Lower lobe of right lung (tissue), 2 donors: ENCODE results near the gene TSPAN12. TPM values are rescaled to one million over a fixed set of nuclear protein-coding genes. Genes with fewer than 3 reads are reported as not detected.

Source experiments
- ATAC-seq, 2 donors: fragments of 200-7000 bp; cut with Tn5 transposase; one replicate each; pipeline ENCODE4 v1.9.1; 2020 to 2022; ENCODE audit warnings: mild to moderate bottlenecking in 2 of 2, moderate library complexity in 2 of 2
- DNase-seq: peaks from one replicate; pipeline ENCODE4 v3.0.0-alpha.2; 2020
- H3K27ac ChIP-seq: fragments of 200-600 bp; one replicate; pipeline ENCODE4 v1.8.0; 2022
- H3K27me3 ChIP-seq: fragments of 200-600 bp; one replicate; pipeline ENCODE4 v1.8.0; 2022; ENCODE audit warnings: low read depth
- H3K36me3 ChIP-seq: fragments of 200-600 bp; one replicate; pipeline ENCODE4 v1.8.0; 2022; ENCODE audit warnings: mild to moderate bottlenecking
- H3K4me1 ChIP-seq: fragments of 200-600 bp; one replicate; pipeline ENCODE4 v1.8.0; 2022
- H3K4me3 ChIP-seq: fragments of 200-600 bp; one replicate; pipeline ENCODE4 v1.8.0; 2022; ENCODE audit warnings: mild to moderate bottlenecking
- H3K9me3 ChIP-seq: fragments of 200-600 bp; one replicate; pipeline ENCODE4 v1.8.0; 2022
- CTCF ChIP-seq: fragments of 200-600 bp; IDR thresholded peaks from one replicate; pipeline ENCODE4 v1.8.0; 2022; ENCODE audit warnings: antibody characterized with exemption, mild to moderate bottlenecking
- intact Hi-C: fragments of 100-400 bp; cut with DNase I; formaldehyde crosslinking; loops from one replicate; pipeline ENCODE4 v1.11.0; 2022
- total RNA-seq: library from RNA; stranded (reverse); fragmentation: NEBNext Ultra II Directional; extraction: Animal tissue kit (Norgen Biotek cat#: 25700); gene quantifications from one replicate; pipeline ENCODE4 v1.2.1, GENCODE V29; 2021
- donor health status: DM: no; HTN: yes; CAD: no; lungs with severe emphysema.

The TSPAN12 gene
- total RNA-seq, 1 donor from 2014 or later, result 43.6 TPM

- ATAC-seq (no peak), DNase-seq (no peak)
- Histone ChIP-seq H3K27ac (no peak overlapping the region), H3K36me3 (no peaks in the 10 kb centered on the region), H3K4me1 (no peaks in the 10 kb centered on the region), H3K4me3 (no peak overlapping the region), H3K27me3 (no peaks in the 10 kb centered on the region), H3K9me3 (no peaks in the 10 kb centered on the region)
- no peak for TF ChIP-seq CTCF
- intact Hi-C loops, result no loop called here
These were observed 32.4 kb downstream of the TSPAN12 start for GRCh38 chr7:120825576-120825975.

DNA sequence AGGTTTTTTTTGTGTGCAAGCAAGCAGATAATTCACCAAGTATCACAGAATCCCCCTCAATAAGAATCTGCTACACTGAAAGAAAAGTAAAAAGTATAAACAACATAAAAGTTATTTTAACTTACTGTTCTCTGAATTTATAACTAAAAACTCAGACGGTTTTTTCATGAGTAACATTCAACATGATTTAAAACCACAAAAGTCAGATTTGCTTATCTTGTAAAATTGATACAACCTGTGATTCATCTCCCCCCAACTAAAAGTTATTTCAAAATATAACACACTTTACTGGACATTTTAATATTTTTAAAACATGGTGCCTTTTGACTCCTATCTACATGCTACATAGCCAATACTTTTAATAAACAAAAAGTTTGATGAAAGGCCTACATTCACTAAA is 32.8 kb downstream of the TSPAN12 start:
- Histone ChIP-seq H3K9me3 (no peaks in the 10 kb centered on the region), H3K27ac (no peak overlapping the region), H3K4me1 (no peaks in the 10 kb centered on the region), H3K27me3 (no peaks in the 10 kb centered on the region), H3K4me3 (no peak overlapping the region), H3K36me3 (no peaks in the 10 kb centered on the region)
- TF ChIP-seq CTCF, result no peak
- ATAC-seq (no peak), DNase-seq (no peak)
- intact Hi-C loops, result no loop called here

GRCh38 chr7:120819861-120820260 is 38.1 kb downstream of the TSPAN12 start:
- ATAC-seq (no peak), DNase-seq (no peak)
- intact Hi-C loops, result no loop called here
- H3K4me3 ChIP-seq, result no peak overlapping the region
- H3K36me3 ChIP-seq, result no peaks in the 10 kb centered on the region
- H3K4me1 ChIP-seq, result no peaks in the 10 kb centered on the region
- TF ChIP-seq CTCF, result no peak
- H3K27me3 ChIP-seq, result no peaks in the 10 kb centered on the region
- no peaks in the 10 kb centered on the region for H3K9me3 ChIP-seq
- H3K27ac ChIP-seq, result no peak overlapping the region

- Histone ChIP-seq H3K36me3 (no peaks in the 10 kb centered on the region), H3K9me3 (no peaks in the 10 kb centered on the region), H3K4me3 (no peak overlapping the region), H3K27ac (no peak overlapping the region), H3K27me3 (no peaks in the 10 kb centered on the region), H3K4me1 (no peaks in the 10 kb centered on the region)
- DNase-seq (no peak), ATAC-seq (no peak)
- TF ChIP-seq CTCF, result no peak
- intact Hi-C loops, result no loop called here
These were observed 40.1 kb downstream of the TSPAN12 start for GRCh38 chr7:120817851-120818250.

DNA sequence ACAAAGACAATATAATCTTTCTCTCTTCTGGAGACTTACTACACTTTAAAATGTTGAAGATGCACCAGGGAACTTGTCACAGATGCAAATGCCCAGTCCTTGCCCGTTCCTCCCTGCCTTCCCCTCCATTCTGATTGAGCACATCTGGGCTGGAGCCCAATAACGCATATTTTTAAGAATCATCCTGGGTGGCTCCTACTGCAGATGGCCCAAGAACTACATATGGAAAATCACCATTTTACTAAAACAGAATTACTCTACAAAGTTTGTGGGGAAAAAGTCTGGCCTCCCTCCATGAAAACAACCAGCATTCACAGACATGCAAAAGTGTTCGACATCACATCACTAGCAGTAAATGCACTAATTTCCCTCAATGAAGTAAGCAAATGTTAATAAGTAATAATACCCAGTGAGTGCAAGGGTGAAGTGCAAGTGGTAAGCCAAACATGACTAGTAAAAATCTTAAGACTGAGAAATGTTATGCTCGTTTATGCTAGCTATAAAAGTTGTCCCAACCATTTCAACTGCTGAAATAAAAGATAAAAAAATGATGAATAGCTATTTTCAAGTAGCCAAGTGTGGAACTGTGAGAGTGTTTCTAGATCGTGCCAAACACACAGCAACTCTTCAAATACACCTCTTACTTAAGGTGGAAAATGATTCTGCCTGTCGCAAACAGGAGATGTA is 43.5 kb downstream of the TSPAN12 start:
- H3K9me3 ChIP-seq, result no peaks in the 10 kb centered on the region
- H3K36me3 ChIP-seq, result no peaks in the 10 kb centered on the region
- TF ChIP-seq CTCF, result no peak
- no peaks in the 10 kb centered on the region for H3K4me1 ChIP-seq
- no peak overlapping the region for H3K27ac ChIP-seq
- intact Hi-C loops, result no loop called here
- no peak overlapping the region for H3K4me3 ChIP-seq
- no peak for DNase-seq
- no peaks in the 10 kb centered on the region for H3K27me3 ChIP-seq
- no peak for ATAC-seq
